A549 (cell line): ENCODE measurements around the gene SLC7A6OS. TPM values are rescaled to one million over a fixed set of nuclear protein-coding genes. Genes with fewer than 3 reads are reported as not detected.

Experiments
- ATAC-seq, 2 experiments: fragments of 200-7000 bp in 1 of 2; fragments of >200 bp in 1 of 2; cut with Nextera tagmentation in 1 of 2; cut with Tn5 transposase in 1 of 2; 3 replicates each; pipeline versions ENCODE4 v1.8.0 to v1.9.1; 2018 to 2020; ENCODE audit warnings: mild to moderate bottlenecking in 1 of 2, moderate library complexity in 1 of 2
- CTCF ChIA-PET: fragments of 300-600 bp; sonication (Branson Sonifier 250); formaldehyde crosslinking; extraction: SDS; loops from one replicate; lab custom pipeline; 2021; ENCODE audit warnings: antibody characterized with exemption, inconsistent platforms; lab: Yijun Ruan, JAX
- POLR2A ChIA-PET: fragments of 350-600 bp; formaldehyde crosslinking; extraction: SDS; loops from one replicate; lab custom pipeline; 2021; ENCODE audit warnings: antibody characterized with exemption, inconsistent platforms; lab: Yijun Ruan, JAX
- DNase-seq, 2 experiments: peaks; one replicate each; pipeline versions ENCODE4 v3.0.0 to v3.0.0-alpha.2; 2011 to 2016; ENCODE audit warnings: low read depth in 1 of 2, low spot score in 1 of 2
- FAIRE-seq: peaks from 2 replicates; lab custom pipeline; 2011; peaks lifted over from hg19 to GRCh38; lab: Jason Lieb, UNC
- H3K27ac ChIP-seq, 2 experiments: fragments of >200 bp; sonication (Bioruptor Twin); formaldehyde crosslinking; 3 replicates each; pipeline ENCODE4 v1.5.1; 2016 to 2017
- H3K4me1 ChIP-seq: fragments of >200 bp; sonication (Bioruptor Twin); formaldehyde crosslinking; 3 replicates; pipeline ENCODE4 v1.6.1; 2016
- H3K4me2 ChIP-seq: fragments of >200 bp; sonication (Bioruptor Twin); formaldehyde crosslinking; 3 replicates; pipeline ENCODE4 v1.6.1; 2016
- H3K4me3 ChIP-seq: fragments of >200 bp; sonication (Bioruptor Twin); formaldehyde crosslinking; 3 replicates; pipeline ENCODE4 v1.5.1; 2016
- H3K9me3 ChIP-seq: fragments of >200 bp; sonication (Bioruptor Twin); formaldehyde crosslinking; 3 replicates; pipeline ENCODE4 v1.6.1; 2016
- BCL3 ChIP-seq: fragments of >200 bp; sonication (Bioruptor Twin); formaldehyde crosslinking; IDR thresholded peaks from 3 replicates; pipeline ENCODE4 v1.6.1; 2016
- CEBPB ChIP-seq, 2 experiments: fragments of >200 bp in 1 of 2; sonication (Bioruptor Twin) in 1 of 2; formaldehyde crosslinking in 1 of 2; IDR thresholded peaks; 2 replicates each; pipeline ENCODE4 v1.6.1; 2012 to 2016
- CHD2 ChIP-seq: fragments of 150-350 bp; IDR thresholded peaks from 2 replicates; pipeline ENCODE4 v1.6.1; 2014; ENCODE audit warnings: low read length; ENCODE audit not compliant: partially characterized antibody
- CHD4 ChIP-seq: fragments of 200-600 bp; sonication (generic); IDR thresholded peaks from 2 replicates; pipeline ENCODE4 v1.6.1; 2016; ENCODE audit warnings: antibody characterized with exemption, mild to moderate bottlenecking, borderline replicate concordance
- FOXS1 ChIP-seq: fragments of 250-450 bp; sonication (Bioruptor Pico); IDR thresholded peaks from 2 replicates; pipeline ENCODE4 v1.5.0; 2020; ENCODE audit warnings: mild to moderate bottlenecking, moderate library complexity
- HDAC2 ChIP-seq: fragments of 200-600 bp; sonication (generic); IDR thresholded peaks from 2 replicates; pipeline ENCODE4 v1.6.1; 2016
- JUNB ChIP-seq: fragments of >200 bp; sonication (Bioruptor Twin); formaldehyde crosslinking; IDR thresholded peaks from 2 replicates; pipeline ENCODE4 v1.6.1; 2016
- NPAS2 ChIP-seq: fragments of 250-450 bp; sonication (Bioruptor Pico); IDR thresholded peaks from 2 replicates; pipeline ENCODE4 v1.8.0; 2022; ENCODE audit warnings: mild to moderate bottlenecking, moderate library complexity, borderline replicate concordance
- PBX3 ChIP-seq: IDR thresholded peaks from 2 replicates; pipeline ENCODE4 v1.6.1; 2012
- POLR2AphosphoS2 ChIP-seq: conservative IDR thresholded peaks from 2 replicates; pipeline ENCODE4 v1.6.1; 2012; ENCODE audit warnings: low read length, improper control_type of control experiment, inconsistent platforms
- RAD21 ChIP-seq, 2 experiments: fragments of >200 bp in 1 of 2; sonication (Bioruptor Twin) in 1 of 2; formaldehyde crosslinking in 1 of 2; IDR thresholded peaks in 1 of 2; conservative IDR thresholded peaks in 1 of 2; 2 replicates in 1 of 2; 3 replicates in 1 of 2; pipeline ENCODE4 v1.6.1; 2012 to 2018; ENCODE audit warnings: inconsistent platforms in 1 of 2
- RARB ChIP-seq: fragments of 250-450 bp; sonication (Bioruptor Pico); IDR thresholded peaks from 2 replicates; pipeline ENCODE4 v1.8.0; 2021; ENCODE audit warnings: mild to moderate bottlenecking, moderate library complexity
- RCOR1 ChIP-seq: fragments of 150-350 bp; IDR thresholded peaks from 2 replicates; pipeline ENCODE4 v1.6.1; 2014; ENCODE audit warnings: antibody characterized with exemption, low read length, low read depth
- SMC3 ChIP-seq: fragments of >200 bp; sonication (Bioruptor Twin); formaldehyde crosslinking; IDR thresholded peaks from 3 replicates; pipeline ENCODE4 v1.6.1; 2018; ENCODE audit warnings: inconsistent platforms
- ZC3H11A ChIP-seq: fragments of 450-650 bp; IDR thresholded peaks from 2 replicates; pipeline ENCODE4 v1.6.1; 2014; ENCODE audit warnings: antibody characterized with exemption, mild to moderate bottlenecking
- WGBS: methylation state at CpG from one replicate; pipeline ENCODE4 v1.1.6; 2017; ENCODE audit errors: missing lambda C conversion rate; 5-methylcytosine and 5-hydroxymethylcytosine counted together
- polyA plus RNA-seq, 4 experiments: library from polyadenylated mRNA; depleted of rRNA in 3 of 4; stranded (reverse); fragments of >200 nt; fragmentation: RNase III in 1 of 4; extraction: RNeasy Plus Mini Kit Qiagen cat#74134 plus additional on column Dnase treatment in 1 of 4; gene quantifications; 2 replicates in 3 of 4; 3 replicates in 1 of 4; pipeline ENCODE4 v1.2.3, GENCODE V29; 2011 to 2017
- TF ChIP-seq, protein P1 (sequence below): fragments of 150-350 bp; IDR thresholded peaks from 2 replicates; pipeline ENCODE4 v1.6.1; 2014; ENCODE audit warnings: low read depth, mild to moderate bottlenecking, low read length
- TF ChIP-seq, protein P2 (sequence below): fragments of 250-450 bp; sonication (Bioruptor Pico); IDR thresholded peaks from 2 replicates; pipeline ENCODE4 v1.5.0; 2021; ENCODE audit warnings: mild to moderate bottlenecking, moderate library complexity, borderline replicate concordance
- TF ChIP-seq, protein P3 (sequence below): fragments of 200-600 bp; sonication (generic); IDR thresholded peaks from 2 replicates; pipeline ENCODE4 v1.6.1; 2016; ENCODE audit warnings: antibody characterized with exemption, mild to moderate bottlenecking, moderate library complexity
- TF ChIP-seq, protein P4 (sequence below): IDR thresholded peaks from 2 replicates; pipeline ENCODE4 v1.6.1; 2012; ENCODE audit warnings: low read depth, borderline replicate concordance

SLC7A6OS gene
- polyA plus RNA-seq, 2 of the 4 experiments (the other 2 are of a cell fraction), result 10.4 to 11.9 TPM

GRCh38 chr16:68349838-68350410 lies 39.2 kb upstream of the SLC7A6OS start:
- no peak overlapping the region for H3K4me2 ChIP-seq
- H3K9me3 ChIP-seq, result no peaks in the 10 kb centered on the region
- DNase-seq (no peak), FAIRE-seq (no peak), ATAC-seq (no peak)
- 94% methylated on average over 10 of the region's 10 CpGs for WGBS
- H3K27ac ChIP-seq, result no peak overlapping the region
- TF ChIP-seq ZC3H11A (no peak), JUNB (no peak), POLR2AphosphoS2 (no peak), RCOR1 (no peak), BCL3 (no peak), RAD21 (conservative IDR thresholded peaks at IDR 0.05 in 1 of 2, IDR thresholded peaks at IDR 0.05 in 1 of 2) (no peak), SMC3 (no peak), RARB (no peak), CHD2 (no peak), FOXS1 (CRISPR knock-in tag) (no peak), CEBPB (IDR thresholded peaks at IDR 0.05) (no peak), CHD4 (no peak), HDAC2 (no peak), PBX3 (no peak), NPAS2 (CRISPR knock-in tag) (no peak)
- TF ChIP-seq, protein P1, sequence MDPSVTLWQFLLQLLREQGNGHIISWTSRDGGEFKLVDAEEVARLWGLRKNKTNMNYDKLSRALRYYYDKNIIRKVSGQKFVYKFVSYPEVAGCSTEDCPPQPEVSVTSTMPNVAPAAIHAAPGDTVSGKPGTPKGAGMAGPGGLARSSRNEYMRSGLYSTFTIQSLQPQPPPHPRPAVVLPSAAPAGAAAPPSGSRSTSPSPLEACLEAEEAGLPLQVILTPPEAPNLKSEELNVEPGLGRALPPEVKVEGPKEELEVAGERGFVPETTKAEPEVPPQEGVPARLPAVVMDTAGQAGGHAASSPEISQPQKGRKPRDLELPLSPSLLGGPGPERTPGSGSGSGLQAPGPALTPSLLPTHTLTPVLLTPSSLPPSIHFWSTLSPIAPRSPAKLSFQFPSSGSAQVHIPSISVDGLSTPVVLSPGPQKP, result no peak
- TF ChIP-seq, protein P2, sequence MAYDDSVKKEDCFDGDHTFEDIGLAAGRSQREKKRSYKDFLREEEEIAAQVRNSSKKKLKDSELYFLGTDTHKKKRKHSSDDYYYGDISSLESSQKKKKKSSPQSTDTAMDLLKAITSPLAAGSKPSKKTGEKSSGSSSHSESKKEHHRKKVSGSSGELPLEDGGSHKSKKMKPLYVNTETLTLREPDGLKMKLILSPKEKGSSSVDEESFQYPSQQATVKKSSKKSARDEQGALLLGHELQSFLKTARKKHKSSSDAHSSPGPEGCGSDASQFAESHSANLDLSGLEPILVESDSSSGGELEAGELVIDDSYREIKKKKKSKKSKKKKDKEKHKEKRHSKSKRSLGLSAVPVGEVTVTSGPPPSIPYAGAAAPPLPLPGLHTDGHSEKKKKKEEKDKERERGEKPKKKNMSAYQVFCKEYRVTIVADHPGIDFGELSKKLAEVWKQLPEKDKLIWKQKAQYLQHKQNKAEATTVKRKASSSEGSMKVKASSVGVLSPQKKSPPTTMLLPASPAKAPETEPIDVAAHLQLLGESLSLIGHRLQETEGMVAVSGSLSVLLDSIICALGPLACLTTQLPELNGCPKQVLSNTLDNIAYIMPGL (CRISPR knock-in tag), result no peak
- TF ChIP-seq, protein P3, sequence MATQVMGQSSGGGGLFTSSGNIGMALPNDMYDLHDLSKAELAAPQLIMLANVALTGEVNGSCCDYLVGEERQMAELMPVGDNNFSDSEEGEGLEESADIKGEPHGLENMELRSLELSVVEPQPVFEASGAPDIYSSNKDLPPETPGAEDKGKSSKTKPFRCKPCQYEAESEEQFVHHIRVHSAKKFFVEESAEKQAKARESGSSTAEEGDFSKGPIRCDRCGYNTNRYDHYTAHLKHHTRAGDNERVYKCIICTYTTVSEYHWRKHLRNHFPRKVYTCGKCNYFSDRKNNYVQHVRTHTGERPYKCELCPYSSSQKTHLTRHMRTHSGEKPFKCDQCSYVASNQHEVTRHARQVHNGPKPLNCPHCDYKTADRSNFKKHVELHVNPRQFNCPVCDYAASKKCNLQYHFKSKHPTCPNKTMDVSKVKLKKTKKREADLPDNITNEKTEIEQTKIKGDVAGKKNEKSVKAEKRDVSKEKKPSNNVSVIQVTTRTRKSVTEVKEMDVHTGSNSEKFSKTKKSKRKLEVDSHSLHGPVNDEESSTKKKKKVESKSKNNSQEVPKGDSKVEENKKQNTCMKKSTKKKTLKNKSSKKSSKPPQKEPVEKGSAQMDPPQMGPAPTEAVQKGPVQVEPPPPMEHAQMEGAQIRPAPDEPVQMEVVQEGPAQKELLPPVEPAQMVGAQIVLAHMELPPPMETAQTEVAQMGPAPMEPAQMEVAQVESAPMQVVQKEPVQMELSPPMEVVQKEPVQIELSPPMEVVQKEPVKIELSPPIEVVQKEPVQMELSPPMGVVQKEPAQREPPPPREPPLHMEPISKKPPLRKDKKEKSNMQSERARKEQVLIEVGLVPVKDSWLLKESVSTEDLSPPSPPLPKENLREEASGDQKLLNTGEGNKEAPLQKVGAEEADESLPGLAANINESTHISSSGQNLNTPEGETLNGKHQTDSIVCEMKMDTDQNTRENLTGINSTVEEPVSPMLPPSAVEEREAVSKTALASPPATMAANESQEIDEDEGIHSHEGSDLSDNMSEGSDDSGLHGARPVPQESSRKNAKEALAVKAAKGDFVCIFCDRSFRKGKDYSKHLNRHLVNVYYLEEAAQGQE, result no peak
- TF ChIP-seq, protein P4, sequence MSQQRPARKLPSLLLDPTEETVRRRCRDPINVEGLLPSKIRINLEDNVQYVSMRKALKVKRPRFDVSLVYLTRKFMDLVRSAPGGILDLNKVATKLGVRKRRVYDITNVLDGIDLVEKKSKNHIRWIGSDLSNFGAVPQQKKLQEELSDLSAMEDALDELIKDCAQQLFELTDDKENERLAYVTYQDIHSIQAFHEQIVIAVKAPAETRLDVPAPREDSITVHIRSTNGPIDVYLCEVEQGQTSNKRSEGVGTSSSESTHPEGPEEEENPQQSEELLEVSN, result no peak
- no peak overlapping the region for H3K4me3 ChIP-seq
- POLR2A ChIA-PET, result no interaction called here
- H3K4me1 ChIP-seq, result no peaks in the 10 kb centered on the region
- CTCF ChIA-PET, result no interaction called here
